EH (cell line): Measurements from ENCODE around the gene CFTR.
A peak's percentile ranks its signal among the peaks of the same experiment; 100 is the strongest.
"Not testable (repeated sequence)": the region's sequence is repeated elsewhere in the genome, so short reads cannot be mapped to it uniquely, and the experiment has no call there.

Experiments used
- DNase-seq: peaks from one replicate; pipeline ENCODE4 v3.0.0-alpha.2; 2015; ENCODE audit warnings: low read depth

CFTR gene

GRCh38 chr7:117686311-117686935 lies 206.6 kb downstream of the CFTR start:
- no peak for DNase-seq

DNA sequence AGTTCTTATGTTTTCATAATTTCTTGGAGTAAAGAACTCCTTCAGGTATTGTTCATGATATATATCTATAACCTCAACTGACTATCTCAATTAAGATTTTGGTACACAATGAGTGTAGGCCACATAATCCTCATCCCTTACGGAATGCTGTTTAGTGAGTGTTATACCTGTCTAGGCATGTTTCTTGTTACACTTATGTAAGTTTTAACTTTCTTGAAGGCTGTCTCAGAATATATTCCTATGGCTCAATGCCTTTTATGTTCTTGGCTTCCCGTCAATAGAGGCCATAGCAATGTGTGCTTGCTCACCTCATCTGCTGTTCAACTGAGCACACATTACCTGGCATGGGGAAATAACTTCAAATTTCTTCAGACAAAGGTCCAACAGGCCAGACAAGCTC lies 208.3 kb downstream of the CFTR start:
- DNase-seq: no peak

DNA sequence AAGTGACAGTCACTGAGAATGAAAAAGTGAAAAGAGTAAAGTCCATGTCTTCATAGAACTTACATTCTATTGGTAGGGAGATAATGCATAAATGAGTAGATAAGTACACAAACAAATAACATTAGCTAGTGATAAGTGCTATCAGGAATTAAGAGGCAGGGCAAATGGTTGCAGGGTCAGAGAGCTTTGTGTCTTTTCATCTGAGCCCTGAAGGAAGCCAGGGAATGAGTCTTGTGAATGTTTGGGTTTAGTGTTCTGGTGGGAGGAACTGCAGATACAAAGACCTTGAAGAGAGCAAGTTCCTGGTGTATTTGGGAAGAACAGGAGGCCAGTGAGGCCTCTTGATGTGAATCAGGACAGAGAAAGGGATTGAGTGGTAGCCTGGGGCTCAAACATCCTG lies 209.6 kb downstream of the CFTR start:
- no peak for DNase-seq

DNA sequence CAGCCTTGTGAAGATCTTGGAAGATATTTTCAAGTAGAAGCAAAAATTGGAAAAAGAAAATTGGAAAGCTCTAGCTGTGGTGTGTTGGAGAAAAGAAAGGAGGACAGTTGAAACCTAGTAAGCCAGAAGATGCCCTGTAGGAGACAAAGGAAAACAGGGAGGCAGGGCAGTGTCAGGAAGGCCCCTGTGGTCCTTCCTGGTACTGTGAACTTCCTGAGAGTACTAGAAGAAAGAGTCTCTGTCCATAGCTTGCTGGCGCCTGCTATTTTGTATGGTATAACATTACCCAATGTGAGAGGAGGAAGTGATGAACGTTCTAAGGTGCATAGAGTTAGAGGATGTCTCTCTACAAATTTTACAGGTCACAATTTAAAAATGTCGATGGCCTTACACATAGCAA lies 210.3 kb downstream of the CFTR start:
- no peak for DNase-seq

- DNase-seq: no peak
These were observed 212.5 kb downstream of the CFTR start for GRCh38 chr7:117692338-117692737.

- DNase-seq: no peak
These were observed 218.2 kb downstream of the CFTR start for GRCh38 chr7:117698018-117698417.

GRCh38 chr7:117704063-117704462 lies 224.2 kb downstream of the CFTR start:
- DNase-seq: no peak

DNA sequence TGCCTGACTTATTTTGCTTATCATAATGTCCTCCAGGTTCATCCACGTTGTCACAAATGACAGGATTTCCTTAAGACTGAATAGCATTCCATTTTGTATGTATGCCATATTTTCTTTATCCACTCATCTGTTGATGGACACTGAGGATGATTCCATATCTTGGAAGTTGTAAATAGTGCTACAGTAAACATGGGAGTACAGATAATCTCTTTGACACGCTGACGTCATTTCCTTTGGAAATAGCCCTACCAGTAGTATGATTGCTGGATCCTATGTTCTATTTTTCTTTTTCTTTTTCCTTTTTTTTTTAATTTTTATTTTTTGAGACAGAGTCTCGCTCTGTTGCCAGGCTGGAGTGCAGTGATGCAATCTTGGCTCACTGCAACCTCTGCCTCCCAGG lies 225.8 kb downstream of the CFTR start:
- no peak for DNase-seq

GRCh38 chr7:117706210-117706609 lies 226.4 kb downstream of the CFTR start:
- no peak for DNase-seq

- DNase-seq: no peak
These were observed 227.3 kb downstream of the CFTR start for GRCh38 chr7:117707080-117707479.

GRCh38 chr7:117708173-117708572 lies 228.3 kb downstream of the CFTR start:
- not testable (repeated sequence) for DNase-seq

DNA sequence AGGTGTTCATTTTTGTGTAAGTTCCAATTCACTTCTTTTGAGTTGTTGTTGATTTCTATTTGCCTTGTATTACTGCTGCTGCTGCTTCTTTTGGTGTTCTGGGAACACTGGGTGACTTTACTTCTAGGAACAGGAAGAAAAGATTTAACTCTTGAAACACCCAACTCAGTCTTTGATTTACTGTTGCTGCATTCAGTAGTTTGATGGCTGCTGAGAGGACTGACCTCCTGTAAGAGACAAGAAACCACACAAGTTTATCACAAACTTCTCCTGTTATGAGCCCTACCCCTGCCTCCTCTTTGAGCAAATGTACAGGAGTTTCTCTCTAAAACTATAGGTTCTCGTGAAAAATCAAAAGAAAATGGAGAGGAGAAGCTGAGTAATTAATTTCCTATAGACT lies 231.7 kb downstream of the CFTR start:
- DNase-seq: no peak

DNA sequence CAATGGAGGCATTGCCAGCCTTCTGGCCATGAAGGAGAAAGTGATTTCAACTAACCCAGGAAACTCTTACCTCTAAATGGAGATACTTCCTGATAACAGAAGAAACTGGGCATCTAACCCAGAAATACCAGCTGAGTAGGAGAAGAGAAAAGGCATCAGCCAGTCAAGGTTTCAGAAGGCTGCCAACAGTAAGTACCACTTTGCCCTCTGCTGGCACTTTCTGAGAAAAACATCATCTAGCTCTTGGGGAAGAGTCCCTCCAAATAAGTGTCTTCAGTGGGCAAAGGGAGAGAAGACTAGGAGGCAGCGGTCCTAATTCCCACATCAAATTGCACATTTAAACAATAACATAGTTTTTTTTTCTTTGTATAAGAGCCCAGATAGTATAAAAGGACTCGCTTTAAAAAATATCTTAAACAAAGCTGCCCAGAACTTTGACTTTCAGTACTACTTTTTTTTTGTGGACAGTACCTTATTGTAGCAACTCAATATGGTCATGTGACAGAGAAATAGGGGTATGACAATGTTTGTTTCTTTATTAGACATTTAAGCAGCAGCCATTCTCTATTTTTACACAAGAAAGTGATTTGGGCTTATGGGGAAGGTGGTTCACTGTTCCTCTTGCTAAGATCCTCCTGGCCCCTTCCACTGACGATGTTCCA lies 236.1 kb downstream of the CFTR start:
- DNase-seq: peak; percentile 54

DNA sequence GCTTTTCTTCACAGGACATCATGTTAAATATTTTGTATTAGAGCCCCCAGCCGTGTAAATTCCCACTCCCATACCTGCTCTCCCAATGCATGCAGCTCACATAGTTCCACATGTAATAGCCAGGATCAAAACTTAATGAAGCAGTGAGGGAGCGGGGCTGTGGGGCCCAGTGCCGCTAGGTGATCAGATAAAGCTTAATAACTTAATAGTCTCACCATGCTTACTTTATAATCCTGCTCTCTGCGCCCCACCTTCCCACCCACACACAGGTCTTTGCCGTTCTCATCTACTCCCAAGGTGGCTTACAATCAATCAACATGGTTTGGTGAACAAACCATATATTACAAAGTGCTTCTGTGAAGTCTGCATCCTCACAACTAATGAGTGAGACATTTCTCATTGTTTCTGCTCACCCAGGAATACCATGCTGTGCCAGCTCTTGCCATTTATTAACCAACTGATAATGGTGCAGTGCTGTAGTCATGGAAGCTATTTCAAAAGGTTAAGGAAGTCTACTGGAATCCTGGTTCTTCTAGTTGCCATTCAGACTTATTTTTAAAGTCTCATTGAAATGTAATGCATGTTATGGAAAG lies 237.0 kb downstream of the CFTR start:
- no peak for DNase-seq

- DNase-seq: no peak
These were observed 237.5 kb downstream of the CFTR start for GRCh38 chr7:117717357-117717756.
